PFSK-1 (cell line): ENCODE measurements around the gene PRM3.

Experiments
- POLR2AphosphoS5 ChIP-seq: IDR thresholded peaks from 2 replicates; pipeline ENCODE4 v1.6.1; 2012; ENCODE audit warnings: low read depth, mild to moderate bottlenecking, control low read depth, low read length, moderate library complexity
- TAF1 ChIP-seq: IDR thresholded peaks from 2 replicates; pipeline ENCODE4 v1.6.1; 2012; ENCODE audit warnings: low read length, control low read depth, borderline replicate concordance; ENCODE audit not compliant: insufficient read depth

DNA sequence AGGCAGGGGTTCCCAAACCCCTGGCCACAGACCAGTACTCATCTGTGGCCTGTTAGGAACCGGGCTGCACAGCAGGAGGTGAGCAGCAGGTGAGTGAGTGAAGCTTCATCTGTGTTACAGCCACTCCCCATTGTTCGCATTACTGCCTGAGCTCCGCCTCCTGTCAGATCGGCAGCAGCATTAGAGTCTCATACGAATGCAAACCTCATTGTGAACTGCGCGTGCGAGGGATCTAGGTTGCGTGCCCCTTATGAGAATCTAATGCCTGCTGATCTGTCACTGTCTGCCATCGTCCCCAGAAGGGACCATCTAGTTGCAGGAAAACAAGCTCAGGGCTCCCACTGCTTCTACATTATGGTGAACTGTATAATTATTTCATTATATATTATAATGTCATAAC lies 46.7 kb upstream of the PRM3 start:
- TF ChIP-seq POLR2AphosphoS5 = no peak
- no peak for TF ChIP-seq TAF1
